ENCODE results near the gene HDGF.

DNA sequence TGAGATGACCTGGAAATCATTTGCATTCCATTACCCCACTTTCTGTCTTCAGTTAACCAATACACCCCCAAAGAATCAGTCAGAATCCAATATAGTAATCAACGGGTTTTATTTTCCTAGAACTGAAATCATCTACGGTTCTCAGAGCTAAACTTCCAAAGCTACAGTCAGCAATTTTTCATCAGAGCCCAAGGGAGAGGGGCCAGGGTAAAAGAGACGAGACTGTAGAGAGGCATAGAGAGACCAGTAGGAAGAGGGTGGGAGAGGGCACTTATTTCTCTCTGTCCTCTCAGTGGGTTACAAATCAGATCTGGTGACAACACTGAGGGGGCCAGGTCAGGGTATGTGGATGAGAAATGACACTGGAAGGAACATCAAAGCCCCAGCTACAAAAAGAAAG, 9.5 kb downstream of the HDGF start:
- TF ChIP-seq CTCF (IDR thresholded peaks at IDR 0.05) (no peak), POLR2A (IDR thresholded peaks at IDR 0.05) (no peak)

All from testis (tissue), 2 donors.